Astrocyte (in vitro differentiated cells and primary cell): ENCODE measurements around the gene PLA2G4F.

Experiments used
- EZH2 ChIP-seq: IDR thresholded peaks from 2 replicates; pipeline ENCODE4 v1.6.1; 2012; ENCODE audit warnings: mild to moderate bottlenecking, low read length, inconsistent platforms; ENCODE audit not compliant: insufficient read depth
- TF ChIP-seq, protein P1 (sequence below): IDR thresholded peaks from 2 replicates; pipeline ENCODE4 v1.5.1; 2011; ENCODE audit warnings: low read depth, mild to moderate bottlenecking, inconsistent platforms, low read length, moderate library complexity; ENCODE audit not compliant: insufficient read depth

DNA sequence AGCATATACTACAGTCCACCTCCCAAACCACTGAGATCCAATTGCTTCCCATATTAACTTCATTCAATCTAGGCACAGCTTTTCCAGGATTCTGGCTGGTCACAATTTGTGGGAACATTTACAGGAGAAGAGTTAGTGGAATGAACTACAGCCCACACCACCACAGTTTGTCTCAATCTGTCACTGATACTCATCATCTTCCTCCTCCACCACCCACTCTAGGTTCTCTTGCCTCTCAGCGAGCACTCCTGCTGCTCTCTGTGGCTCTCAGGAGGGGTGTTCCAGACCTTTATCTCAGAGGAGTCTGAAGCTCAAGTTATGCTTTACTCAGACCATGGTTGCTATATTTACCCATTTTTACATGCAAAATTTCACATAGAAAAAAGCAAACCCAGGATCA is 36.2 kb downstream of the PLA2G4F start:
- TF ChIP-seq EZH2 = no peak
- TF ChIP-seq, protein P1, sequence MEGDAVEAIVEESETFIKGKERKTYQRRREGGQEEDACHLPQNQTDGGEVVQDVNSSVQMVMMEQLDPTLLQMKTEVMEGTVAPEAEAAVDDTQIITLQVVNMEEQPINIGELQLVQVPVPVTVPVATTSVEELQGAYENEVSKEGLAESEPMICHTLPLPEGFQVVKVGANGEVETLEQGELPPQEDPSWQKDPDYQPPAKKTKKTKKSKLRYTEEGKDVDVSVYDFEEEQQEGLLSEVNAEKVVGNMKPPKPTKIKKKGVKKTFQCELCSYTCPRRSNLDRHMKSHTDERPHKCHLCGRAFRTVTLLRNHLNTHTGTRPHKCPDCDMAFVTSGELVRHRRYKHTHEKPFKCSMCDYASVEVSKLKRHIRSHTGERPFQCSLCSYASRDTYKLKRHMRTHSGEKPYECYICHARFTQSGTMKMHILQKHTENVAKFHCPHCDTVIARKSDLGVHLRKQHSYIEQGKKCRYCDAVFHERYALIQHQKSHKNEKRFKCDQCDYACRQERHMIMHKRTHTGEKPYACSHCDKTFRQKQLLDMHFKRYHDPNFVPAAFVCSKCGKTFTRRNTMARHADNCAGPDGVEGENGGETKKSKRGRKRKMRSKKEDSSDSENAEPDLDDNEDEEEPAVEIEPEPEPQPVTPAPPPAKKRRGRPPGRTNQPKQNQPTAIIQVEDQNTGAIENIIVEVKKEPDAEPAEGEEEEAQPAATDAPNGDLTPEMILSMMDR = no peak
